ENCODE data around the gene SLC4A11. TPM values are rescaled to one million over a fixed set of nuclear protein-coding genes. Genes with fewer than 3 reads are reported as not detected.

The SLC4A11 gene
- total and polyA plus RNA-seq, 2 experiments from 2014 or later, result 14.8 to 17.1 TPM

DNA sequence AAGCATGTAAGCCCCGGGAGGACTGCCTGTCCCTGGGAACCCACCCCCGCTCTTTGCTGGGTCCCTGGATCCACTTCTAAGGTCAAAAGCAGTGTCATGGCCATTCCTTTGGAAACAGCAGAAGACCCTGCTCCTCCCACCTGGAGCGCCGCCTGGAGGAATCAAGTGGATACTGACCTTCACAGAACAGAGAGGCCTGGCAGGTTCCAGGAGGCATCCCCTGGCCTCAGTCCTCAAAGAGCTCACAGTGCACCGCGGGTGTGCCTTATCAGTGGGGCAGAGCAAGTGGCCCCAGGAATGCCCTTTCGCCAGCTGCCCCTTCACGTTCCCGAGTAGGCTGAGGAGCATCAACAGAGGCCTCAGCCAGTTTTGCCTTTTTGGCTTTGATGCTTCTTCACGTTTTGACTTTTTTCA lies 11.1 kb upstream of the SLC4A11 start:
- Histone ChIP-seq H3K9me2 (ENCODE audit: insufficient read depth) (no peaks in the 10 kb centered on the region), H3K79me2 (replicated peaks; ENCODE audit: insufficient read depth) (no peaks in the 10 kb centered on the region), H4K20me1 (replicated peaks; ENCODE audit: insufficient read depth) (no peaks in the 10 kb centered on the region), H3K4me1 (ENCODE audit: insufficient read depth) (peaks cover 18% of the 10 kb centered on the region), H3K27ac (ENCODE audit: low read depth) (no peak overlapping the region), H3K36me3 (ENCODE audit: insufficient read depth) (no peaks in the 10 kb centered on the region), H3F3A (replicated peaks; ENCODE audit: low read depth) (0 out of 2 replicates have a peak, but pooled peaks cover 14% of the 10 kb centered on the region), H3K4me2 (no peak overlapping the region), H3K27me3 (ENCODE audit: insufficient read depth) (peaks cover 34% of the 10 kb centered on the region), H2AFZ (no peak overlapping the region), H3K4me3 (no peak overlapping the region)
- TF ChIP-seq POLR2AphosphoS5 (IDR thresholded peaks at IDR 0.05; ENCODE audit: low read depth) (no peak), ZNF331 (CRISPR knock-in tag; IDR thresholded peaks at IDR 0.05; ENCODE audit: low read depth) (no peak)
- TF ChIP-seq, protein P1, sequence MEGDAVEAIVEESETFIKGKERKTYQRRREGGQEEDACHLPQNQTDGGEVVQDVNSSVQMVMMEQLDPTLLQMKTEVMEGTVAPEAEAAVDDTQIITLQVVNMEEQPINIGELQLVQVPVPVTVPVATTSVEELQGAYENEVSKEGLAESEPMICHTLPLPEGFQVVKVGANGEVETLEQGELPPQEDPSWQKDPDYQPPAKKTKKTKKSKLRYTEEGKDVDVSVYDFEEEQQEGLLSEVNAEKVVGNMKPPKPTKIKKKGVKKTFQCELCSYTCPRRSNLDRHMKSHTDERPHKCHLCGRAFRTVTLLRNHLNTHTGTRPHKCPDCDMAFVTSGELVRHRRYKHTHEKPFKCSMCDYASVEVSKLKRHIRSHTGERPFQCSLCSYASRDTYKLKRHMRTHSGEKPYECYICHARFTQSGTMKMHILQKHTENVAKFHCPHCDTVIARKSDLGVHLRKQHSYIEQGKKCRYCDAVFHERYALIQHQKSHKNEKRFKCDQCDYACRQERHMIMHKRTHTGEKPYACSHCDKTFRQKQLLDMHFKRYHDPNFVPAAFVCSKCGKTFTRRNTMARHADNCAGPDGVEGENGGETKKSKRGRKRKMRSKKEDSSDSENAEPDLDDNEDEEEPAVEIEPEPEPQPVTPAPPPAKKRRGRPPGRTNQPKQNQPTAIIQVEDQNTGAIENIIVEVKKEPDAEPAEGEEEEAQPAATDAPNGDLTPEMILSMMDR (conservative IDR thresholded peaks at IDR 0.05; ENCODE audit: low read depth in 2 of 2), result peak; percentile 73 to 85
- no peak overlapping the region for H3K27ac Mint-ChIP-seq
- H3K36me3 Mint-ChIP-seq (ENCODE audit: low read depth), result no peaks in the 10 kb centered on the region
- H3K9me3 Mint-ChIP-seq, result no peaks in the 10 kb centered on the region
- peaks cover 8% of the 10 kb centered on the region for H3K4me1 Mint-ChIP-seq
- H3K27me3 Mint-ChIP-seq (ENCODE audit: insufficient read depth, low read depth, poor library complexity), result peaks cover 31% of the 10 kb centered on the region
- ATAC-seq, result peak; percentile 85
- H3K4me3 Mint-ChIP-seq, result peak overlapping the region; percentile 66
- peak; percentile 95 for DNase-seq (ENCODE audit: low spot score)

DNA sequence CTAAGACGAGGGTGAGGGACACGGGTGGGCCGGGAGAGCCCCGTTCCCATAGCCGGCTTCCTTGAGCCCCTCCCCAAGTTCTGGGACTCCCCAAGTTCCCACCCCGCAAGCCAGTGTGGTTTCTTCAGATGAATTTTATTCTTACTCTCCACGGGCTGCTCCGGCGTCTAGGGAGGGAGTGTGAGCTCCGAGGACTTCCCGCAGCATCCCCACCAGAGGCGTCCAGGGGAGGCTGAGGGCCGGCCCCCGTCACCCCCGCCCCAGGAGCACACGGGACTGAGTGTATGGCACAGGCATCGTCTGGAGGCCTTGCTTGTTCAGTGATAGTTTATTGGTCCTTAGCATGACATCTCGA lies 10.0 kb upstream of the SLC4A11 start:
- ATAC-seq (peak; percentile 29), DNase-seq (ENCODE audit: low spot score) (no peak)
- TF ChIP-seq, protein P2, sequence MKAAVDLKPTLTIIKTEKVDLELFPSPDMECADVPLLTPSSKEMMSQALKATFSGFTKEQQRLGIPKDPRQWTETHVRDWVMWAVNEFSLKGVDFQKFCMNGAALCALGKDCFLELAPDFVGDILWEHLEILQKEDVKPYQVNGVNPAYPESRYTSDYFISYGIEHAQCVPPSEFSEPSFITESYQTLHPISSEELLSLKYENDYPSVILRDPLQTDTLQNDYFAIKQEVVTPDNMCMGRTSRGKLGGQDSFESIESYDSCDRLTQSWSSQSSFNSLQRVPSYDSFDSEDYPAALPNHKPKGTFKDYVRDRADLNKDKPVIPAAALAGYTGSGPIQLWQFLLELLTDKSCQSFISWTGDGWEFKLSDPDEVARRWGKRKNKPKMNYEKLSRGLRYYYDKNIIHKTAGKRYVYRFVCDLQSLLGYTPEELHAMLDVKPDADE (IDR thresholded peaks at IDR 0.05), result no peak
- TF ChIP-seq EZH2phosphoT487 (IDR thresholded peaks at IDR 0.05; ENCODE audit: unreplicated experiment) (no peak), POLR2AphosphoS5 (IDR thresholded peaks at IDR 0.05; ENCODE audit: low read depth) (no peak)
- Mint-ChIP-seq H3K4me3 (peak overlapping the region; percentile 70), H3K27ac (no peak overlapping the region), H3K27me3 (ENCODE audit: insufficient read depth, low read depth, poor library complexity) (peaks cover 31% of the 10 kb centered on the region), H3K9me3 (no peaks in the 10 kb centered on the region), H3K36me3 (ENCODE audit: low read depth) (no peaks in the 10 kb centered on the region), H3K4me1 (peaks cover 8% of the 10 kb centered on the region)
- no peaks in the 10 kb centered on the region for H3K9me2 ChIP-seq (ENCODE audit: insufficient read depth)
- H2AFZ ChIP-seq, result peak overlapping the region; percentile 96
- no peaks in the 10 kb centered on the region for H3K36me3 ChIP-seq (ENCODE audit: insufficient read depth)
- H3K4me2 ChIP-seq, result peak overlapping the region; percentile 90
- 0 out of 2 replicates have a peak, but pooled peaks cover 14% of the 10 kb centered on the region for H3F3A ChIP-seq (replicated peaks; ENCODE audit: low read depth)
- H3K4me3 ChIP-seq, result peak overlapping the region; percentile 64
- H3K27me3 ChIP-seq (ENCODE audit: insufficient read depth), result peaks cover 34% of the 10 kb centered on the region
- H3K4me1 ChIP-seq (ENCODE audit: insufficient read depth), result peaks cover 18% of the 10 kb centered on the region
- H3K27ac ChIP-seq (ENCODE audit: low read depth), result no peak overlapping the region
- no peaks in the 10 kb centered on the region for H3K79me2 ChIP-seq (replicated peaks; ENCODE audit: insufficient read depth)
- H4K20me1 ChIP-seq (replicated peaks; ENCODE audit: insufficient read depth), result no peaks in the 10 kb centered on the region

DNA sequence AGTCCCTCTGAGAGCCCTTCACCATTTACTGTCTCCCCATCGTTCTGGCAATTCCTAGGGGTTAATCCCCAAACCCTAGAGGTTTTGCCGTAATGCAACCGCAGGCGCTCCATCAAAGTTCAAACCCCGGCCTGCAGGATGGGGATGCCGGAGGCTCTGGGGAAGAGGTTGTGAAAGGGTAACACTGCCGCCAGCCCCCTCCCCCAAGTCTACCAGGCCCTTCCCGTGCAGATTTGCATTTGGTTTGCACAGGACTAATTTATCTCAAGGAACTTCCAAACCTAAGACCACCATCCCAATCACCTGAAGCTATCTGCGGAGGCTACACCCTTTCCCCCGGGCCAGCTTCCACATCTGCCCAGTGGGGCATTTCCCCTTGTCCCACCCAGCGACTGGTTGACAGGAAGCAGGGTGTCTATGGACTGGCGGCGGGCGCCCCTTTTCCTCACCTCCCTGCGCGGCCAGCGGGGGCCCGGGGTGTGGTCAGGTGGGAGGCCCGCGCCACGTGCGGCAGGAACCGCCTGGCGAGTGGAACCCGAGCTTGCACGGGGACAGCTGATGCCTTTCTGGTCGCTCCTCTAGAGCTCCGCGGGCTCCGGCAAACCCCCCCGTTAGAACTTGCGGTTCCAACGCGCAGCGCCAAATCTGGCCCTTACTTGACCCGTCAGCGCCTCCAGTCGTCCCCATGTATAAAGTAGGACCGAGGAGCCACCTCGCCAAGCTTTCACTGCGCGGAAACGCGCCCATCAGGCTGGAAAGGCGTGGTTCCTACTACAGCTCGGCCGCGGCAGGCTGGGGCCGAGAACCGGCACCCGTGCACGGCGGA lies 9.4 kb upstream of the SLC4A11 start:
- no peak overlapping the region for H3K27ac ChIP-seq (ENCODE audit: low read depth)
- Mint-ChIP-seq H3K4me1 (peaks cover 8% of the 10 kb centered on the region), H3K27ac (no peak overlapping the region), H3K9me3 (no peaks in the 10 kb centered on the region), H3K36me3 (ENCODE audit: low read depth) (no peaks in the 10 kb centered on the region), H3K27me3 (ENCODE audit: insufficient read depth, low read depth, poor library complexity) (peaks cover 36% of the 10 kb centered on the region), H3K4me3 (peak overlapping the region; percentile 70)
- no peaks in the 10 kb centered on the region for H3K79me2 ChIP-seq (replicated peaks; ENCODE audit: insufficient read depth)
- peak overlapping the region; percentile 96 for H2AFZ ChIP-seq
- H3K4me3 ChIP-seq, result peak overlapping the region; percentile 64
- H3K4me2 ChIP-seq, result peak overlapping the region; percentile 90
- no peak for TF ChIP-seq POLR2AphosphoS5 (IDR thresholded peaks at IDR 0.05; ENCODE audit: low read depth)
- TF ChIP-seq, protein P1 (conservative IDR thresholded peaks at IDR 0.05; ENCODE audit: low read depth in 2 of 2), result peak; percentile 16 to 46; a peak in 2 of 4 replicates
- DNase-seq (ENCODE audit: low spot score), result peak; percentile 87
- no peaks in the 10 kb centered on the region for H4K20me1 ChIP-seq (replicated peaks; ENCODE audit: insufficient read depth)
- H3K9me2 ChIP-seq (ENCODE audit: insufficient read depth), result no peaks in the 10 kb centered on the region
- no peaks in the 10 kb centered on the region for H3K36me3 ChIP-seq (ENCODE audit: insufficient read depth)
- H3F3A ChIP-seq (replicated peaks; ENCODE audit: low read depth), result 0 out of 2 replicates have a peak, but pooled peaks cover 14% of the 10 kb centered on the region
- peak; percentile 81 for ATAC-seq
- H3K4me1 ChIP-seq (ENCODE audit: insufficient read depth), result peaks cover 18% of the 10 kb centered on the region
- H3K27me3 ChIP-seq (ENCODE audit: insufficient read depth), result peaks cover 34% of the 10 kb centered on the region

Data from GM23338 (cell line).